Activated CD4-positive, alpha-beta T cell treated with anti-CD3 and anti-CD28 coated beads, Interleukin-2, amount 50 U/mL, for 48 hours (primary cell): ENCODE results near the gene ADAM11.
"Not testable (repeated sequence)": the region's sequence is repeated elsewhere in the genome, so short reads cannot be mapped to it uniquely, and the experiment has no call there.

Experiments used
- DNase-seq, 2 experiments: peaks; one replicate each; pipeline ENCODE4 v3.0.0-alpha.2; 2020

ADAM11 gene

GRCh38 chr17:44758414-44759085 lies at the start of gene ADAM11:
Gene ADAM11 (plus strand): TSS chr17:44758988. CDS start chr17:44759200, 212 bp downstream.
- DNase-seq, result no peak

DNA sequence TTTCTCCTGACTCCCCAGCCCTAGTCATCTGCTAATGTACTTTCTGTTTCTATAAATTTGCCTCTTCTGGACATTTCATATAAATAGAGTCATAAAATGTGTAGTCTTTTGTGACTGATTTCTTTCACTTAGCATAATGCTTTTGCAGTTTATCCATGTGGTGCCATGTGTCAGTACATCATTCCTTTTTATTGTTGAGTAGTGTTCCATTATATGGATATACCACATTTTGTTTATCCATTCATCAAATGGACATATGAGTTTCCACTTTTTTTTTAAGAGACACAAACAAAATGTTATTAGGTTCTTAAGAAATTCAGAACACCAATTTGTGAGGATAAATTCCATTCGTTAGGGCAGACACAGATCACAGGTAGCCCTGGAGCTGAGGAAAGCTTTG lies 39.3 kb upstream of the ADAM11 start:
- no peak for DNase-seq

- DNase-seq, result no peak
Observed at GRCh38 chr17:44722254-44722653, 36.5 kb upstream of the ADAM11 start.

DNA sequence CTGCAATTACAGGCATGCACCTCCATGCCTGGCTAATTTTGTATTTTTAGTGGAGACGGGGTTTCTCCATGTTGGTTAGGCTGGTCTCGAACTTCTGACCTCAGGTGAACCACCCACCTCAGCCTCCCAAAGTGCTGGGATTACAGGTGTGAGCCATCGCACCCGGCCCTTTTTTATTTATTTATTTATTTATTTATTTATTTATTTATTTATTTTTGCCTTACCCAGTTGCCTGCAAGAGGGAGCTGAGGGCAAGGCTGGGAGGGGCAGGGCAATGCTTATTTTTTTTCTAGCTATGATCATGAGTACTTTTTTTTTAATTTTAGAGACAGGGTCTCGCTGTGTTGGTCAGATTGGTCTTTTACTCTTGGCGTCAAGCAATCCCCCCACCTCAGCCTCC lies 32.7 kb upstream of the ADAM11 start:
- DNase-seq, result not testable (repeated sequence)

- no peak for DNase-seq
Observed at GRCh38 chr17:44733753-44734152, 25.0 kb upstream of the ADAM11 start.

- DNase-seq, result no peak
Observed at GRCh38 chr17:44734272-44734671, 24.5 kb upstream of the ADAM11 start.

- no peak for DNase-seq
Observed at GRCh38 chr17:44736551-44737240, 22.1 kb upstream of the ADAM11 start.

DNA sequence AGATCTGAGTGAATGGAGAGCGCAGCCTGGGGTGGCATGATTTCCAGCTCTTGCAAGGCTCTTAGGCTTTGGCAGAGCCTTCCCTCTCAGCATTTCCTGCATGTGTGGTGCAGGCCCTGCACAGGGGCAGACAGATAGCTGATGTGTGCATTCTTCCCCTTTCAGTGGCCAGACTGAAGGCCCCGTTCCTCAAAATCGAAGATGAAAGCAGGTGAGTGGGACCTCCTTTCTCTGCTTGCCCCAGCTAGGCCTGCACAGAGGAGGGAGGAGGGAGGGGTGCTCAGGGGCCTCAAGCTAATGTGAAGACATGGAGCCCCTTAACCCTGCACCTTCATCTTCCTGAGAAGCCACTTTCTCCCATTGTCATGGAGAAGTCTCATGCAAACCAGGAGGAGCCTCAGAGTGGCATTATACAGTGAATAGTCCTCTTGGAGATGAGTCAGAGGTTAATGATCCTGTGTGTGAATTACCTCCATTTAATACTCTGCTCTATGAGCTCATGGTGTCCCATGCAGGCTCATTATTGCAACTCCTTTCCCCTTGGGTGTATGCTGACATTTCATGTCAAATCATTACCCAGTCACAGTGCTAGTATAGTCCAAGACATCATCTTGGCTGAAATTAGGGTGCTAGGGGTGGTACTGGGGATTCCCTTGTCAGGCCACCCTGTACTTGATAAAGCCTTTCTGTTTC lies 20.4 kb upstream of the ADAM11 start:
- no peak for DNase-seq

DNA sequence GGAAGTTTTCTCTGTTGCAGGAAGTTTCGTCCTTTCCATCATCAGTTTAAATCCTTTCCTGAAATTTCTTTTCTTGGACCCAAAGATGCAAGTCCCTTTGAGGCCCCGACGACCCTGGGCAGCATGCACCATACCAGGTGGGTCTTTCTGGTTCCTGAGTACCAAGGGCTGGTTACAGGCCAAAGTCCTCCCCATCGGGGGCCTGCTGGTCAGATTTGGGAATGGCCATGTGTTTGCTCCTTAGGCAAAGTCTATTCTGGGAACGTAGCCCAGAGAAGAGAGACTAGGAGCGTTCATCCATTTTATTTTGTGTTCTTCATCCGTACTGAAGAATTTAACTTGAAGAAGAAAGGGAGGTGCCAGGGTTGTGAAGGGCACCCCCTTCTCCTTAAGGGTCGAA lies 17.5 kb upstream of the ADAM11 start:
- no peak for DNase-seq

DNA sequence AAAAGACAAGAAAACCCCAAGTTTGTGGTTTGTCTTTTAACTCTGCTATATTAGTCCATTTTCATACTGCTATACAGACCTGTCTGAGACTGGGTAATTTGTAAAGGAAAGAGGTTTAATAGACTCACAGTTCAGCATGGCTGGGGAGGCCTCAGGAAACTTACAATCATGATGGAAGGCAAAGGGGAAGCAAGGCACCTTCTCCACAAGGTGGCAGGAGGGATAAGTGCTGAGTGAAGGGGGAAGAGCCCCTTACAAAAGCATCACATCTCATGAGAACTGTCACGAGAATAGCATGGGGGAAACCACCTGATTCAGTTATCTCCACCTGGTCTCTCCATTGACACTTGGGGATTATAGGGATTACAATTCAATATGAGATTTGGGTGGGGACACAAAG lies 13.5 kb upstream of the ADAM11 start:
- DNase-seq, result no peak

DNA sequence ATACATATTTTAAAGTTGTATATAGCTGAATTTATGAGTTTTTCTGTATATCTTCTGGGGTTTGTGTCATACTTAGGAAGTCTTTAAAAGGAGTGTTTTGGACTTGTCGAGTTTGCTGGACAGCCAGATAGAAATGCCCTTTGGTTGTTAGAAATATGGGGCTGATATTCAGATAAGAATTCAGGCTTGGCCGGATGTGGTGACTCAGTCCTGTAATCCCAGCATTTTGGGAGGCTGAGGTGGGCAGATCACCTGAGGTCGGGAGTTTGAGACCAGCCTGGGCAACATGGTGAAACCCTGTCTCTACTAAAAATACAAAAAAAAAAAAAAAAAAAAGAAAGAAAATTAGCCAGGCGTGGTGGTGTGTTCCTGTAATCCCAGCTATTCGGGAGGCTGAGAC lies 13.1 kb upstream of the ADAM11 start:
- not testable (repeated sequence) for DNase-seq

- DNase-seq, result no peak
Observed at GRCh38 chr17:44747566-44747965, 11.2 kb upstream of the ADAM11 start.

DNA sequence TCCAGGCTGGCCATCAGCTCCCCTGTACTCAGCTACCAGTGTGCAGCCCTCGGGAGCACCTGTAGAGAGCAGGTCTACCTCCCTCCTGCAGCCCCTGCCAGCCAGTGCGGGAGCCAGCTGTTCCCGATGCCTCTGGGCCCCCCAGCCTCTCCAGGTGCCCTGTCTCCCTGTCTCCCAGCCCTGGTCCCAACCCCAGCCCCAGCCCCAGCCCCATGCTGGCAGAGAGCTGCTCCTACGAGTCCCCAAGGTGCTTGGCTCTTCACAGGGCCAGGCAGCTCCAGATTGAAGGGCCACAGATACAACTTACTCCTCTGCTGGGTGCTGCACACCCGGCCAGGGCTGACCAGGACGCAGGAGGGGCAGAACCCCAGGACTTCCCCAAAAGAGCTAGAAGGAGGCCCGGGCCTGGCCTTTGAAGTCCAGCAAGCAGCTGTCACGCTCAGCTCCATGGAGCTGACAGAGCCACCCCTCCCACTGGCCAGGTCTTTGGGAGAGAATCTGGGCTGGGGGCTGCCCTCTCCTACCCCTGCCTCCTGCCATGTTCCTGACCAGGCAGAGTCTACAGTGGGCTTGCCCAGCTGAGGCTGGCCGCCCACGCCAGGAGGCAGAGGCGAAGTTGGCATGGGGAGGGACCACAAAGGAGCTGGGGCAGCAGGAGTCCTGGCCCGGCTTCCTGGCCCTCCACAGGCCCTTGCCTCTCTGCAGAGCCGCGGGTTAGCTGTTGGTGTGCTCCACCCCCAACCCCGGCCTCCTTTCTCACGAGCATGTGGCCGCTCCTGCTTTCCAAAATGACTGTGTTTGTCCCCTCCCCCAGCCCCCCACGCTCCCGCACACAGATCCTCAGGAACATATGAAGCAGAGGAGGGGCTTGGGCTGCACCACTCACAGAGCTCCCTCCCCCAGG lies 9.5 kb upstream of the ADAM11 start:
- DNase-seq, result no peak

DNA sequence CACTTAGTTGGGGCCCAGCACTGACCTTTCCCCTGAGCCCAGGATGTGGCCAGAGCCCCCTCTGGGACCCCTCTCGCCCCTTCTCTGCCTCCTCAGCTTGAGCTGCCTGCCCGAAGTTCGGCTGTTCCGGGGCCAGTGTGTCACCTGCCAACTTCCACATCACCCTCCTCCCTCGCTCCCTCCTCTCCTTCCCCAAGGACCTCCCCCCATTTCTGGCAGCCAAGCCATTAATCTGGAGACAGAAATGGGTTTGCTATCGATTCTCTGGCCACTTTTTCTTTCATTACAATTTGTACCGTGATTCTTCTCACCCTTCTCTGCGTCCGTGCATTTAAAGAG lies 8.8 kb upstream of the ADAM11 start:
- DNase-seq, result no peak

DNA sequence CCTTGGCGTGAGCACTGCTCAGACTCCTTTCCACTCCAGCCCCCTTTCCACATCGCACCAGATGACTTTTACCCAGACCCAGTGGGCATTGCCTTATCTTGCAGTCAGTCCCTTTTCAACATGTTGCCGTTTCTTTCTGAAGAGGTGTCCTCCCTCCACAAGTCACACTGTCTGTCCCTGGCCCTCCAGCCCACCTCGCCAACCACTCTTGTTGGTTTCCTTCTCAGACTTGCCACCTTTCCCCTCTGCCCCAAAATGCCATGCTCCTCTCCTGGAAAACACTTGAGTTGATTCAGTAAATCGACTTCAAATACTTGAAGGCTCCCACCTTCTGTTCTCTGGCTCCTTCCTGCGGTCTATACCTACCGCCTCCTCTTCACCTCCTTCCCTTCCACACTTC lies 7.5 kb upstream of the ADAM11 start:
- DNase-seq, result no peak

DNA sequence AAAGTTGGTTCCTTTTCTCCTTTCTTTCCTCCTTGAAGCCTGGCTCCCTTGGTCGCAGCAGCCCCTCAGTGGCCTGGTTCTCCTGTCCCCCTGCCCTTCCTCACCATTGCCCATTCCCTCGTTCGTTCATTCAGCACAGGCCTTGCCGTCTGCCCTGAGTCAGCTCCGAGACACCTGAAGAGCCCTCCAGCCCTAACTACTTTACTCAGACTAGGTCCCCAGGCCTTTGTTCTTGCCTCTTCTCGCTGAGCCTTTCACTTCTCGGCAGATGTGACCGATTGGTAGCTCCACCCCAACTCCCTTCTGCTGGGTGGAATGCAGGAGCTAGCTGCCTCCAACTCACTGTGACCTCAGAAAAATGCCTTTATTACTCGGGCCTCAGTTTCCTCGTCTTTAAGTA lies 7.0 kb upstream of the ADAM11 start:
- no peak for DNase-seq

DNA sequence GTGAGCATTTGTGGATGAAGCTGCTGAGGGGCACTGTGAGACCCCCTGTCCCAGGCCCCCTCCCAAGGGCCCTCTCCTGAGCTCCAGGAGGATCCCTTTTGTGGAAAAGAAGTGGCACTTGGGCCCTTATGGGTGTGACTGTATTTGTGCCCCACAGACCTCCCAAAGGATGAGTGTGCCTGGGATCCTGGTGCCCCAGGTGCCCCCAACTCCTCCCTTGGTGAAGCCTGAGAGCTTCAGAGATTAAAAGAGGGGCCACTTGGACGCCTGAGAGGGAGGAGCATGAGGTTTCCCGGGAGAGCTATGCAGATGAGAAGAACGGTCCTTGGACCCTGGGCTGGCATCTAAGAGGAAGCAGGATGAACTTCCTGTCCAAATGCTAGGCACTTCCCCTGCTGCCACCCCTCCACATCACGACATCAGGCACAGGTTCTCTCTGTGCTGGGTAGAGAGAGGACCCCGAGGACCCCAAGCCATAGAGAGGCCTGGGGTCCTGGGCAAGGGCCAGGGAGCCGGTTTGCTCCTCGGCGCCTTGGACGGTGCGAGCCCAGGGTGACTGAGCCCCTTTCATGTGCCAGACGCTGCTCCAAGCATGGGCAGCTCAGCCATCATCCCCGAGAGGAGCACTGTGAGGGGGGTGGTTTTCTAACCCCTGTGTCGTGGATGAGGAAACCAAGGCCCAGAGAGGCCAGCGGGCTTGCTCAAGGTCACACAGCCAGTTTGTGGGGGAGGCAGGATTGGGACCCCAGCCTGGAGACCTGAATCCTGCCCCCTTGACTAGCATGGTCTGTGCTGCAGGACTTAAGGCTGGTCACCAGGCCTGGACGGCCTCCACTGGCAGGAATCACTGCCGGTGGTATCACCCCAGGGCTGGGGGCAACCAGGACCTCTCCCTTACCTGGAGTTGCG lies 5.6 kb upstream of the ADAM11 start:
- DNase-seq, result no peak

- no peak for DNase-seq
Observed at GRCh38 chr17:44754276-44754675, 4.5 kb upstream of the ADAM11 start.

- not testable (repeated sequence) for DNase-seq
Observed at GRCh38 chr17:44755180-44755579, 3.6 kb upstream of the ADAM11 start.

DNA sequence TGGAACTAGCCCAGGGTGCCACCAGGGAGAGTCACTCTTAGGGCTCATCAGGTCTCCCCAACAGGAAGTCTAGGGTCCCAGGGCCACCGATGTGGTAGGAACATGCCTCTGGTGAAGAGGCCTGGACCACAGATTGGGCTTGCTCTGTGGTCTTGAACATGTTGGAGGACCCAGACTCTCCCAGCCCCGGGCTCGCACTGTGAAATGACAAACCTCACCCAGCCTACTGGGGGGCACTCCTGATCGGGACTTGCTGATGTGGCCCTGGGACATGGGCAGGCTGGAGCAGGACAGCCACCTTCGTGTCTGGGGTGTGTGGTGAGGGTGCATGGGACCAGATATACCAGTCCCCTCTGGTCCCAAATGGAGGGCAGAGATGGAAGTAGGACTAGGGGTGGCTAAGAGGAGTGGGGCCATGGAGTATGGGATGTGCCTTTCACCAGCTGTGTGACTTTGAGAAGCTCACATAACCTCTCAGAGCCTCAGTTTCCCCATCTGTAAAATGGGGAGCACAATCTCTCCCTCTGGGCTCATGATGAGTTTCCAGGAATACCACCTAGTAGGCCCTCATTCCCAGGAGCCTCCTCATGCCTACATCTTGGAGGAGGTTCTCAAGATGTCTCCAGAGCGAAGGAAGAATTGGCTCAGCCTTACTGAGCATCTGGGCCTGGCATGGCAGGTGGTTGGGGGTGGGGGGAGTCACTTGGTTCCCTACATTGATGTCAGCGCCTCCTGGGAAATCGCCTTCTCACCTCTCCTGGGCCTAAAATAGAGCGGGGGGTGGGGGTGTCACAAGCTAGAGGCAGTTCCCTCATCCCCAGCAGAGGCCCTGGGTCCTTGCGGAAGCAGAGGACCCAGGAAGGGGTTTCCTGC lies 1.5 kb upstream of the ADAM11 start:
- no peak for DNase-seq

- no peak for DNase-seq
Observed at GRCh38 chr17:44757918-44758413, 822 bp upstream of the ADAM11 start.
